ENCODE data around the gene DMTF1. TPM values are rescaled to one million over a fixed set of nuclear protein-coding genes. Genes with fewer than 3 reads are reported as not detected.

DMTF1 gene
- total RNA-seq, 1 experiment from 2014 or later = 90.5 TPM

GRCh38 chr7:87199241-87199640 lies 47.0 kb downstream of the DMTF1 start:
- H3K4me3 ChIP-seq (ENCODE audit: low read depth, low read length, poor library complexity, severe bottlenecking) = no peak overlapping the region
- ChIA-PET CTCF (no interaction called here), POLR2A (ENCODE audit: low non-redundant PET) (no interaction called here)
- no peaks in the 10 kb centered on the region for H3K4me1 ChIP-seq (ENCODE audit: insufficient read depth, low read length, poor library complexity, severe bottlenecking)
- intact Hi-C loops (cut with micrococcal nuclease; ENCODE audit: unreplicated experiment) = no loop called here
- H3K36me3 ChIP-seq (ENCODE audit: insufficient read depth, low read length, poor library complexity, severe bottlenecking) = peaks cover 47% of the 10 kb centered on the region
- no TSS peak for BruUV-seq (replicated peaks)
- TF ChIP-seq EZH2 (IDR thresholded peaks at IDR 0.05; ENCODE audit: borderline replicate concordance, low read depth, low read length, poor library complexity, severe bottlenecking) (no peak), CTCF (conservative IDR thresholded peaks at IDR 0.05; ENCODE audit: low read depth, low read length) (no peak)
- H3K27me3 ChIP-seq (replicated peaks; ENCODE audit: insufficient read depth, low read depth, low read length, poor library complexity) = no peaks in the 10 kb centered on the region
- no peaks in the 10 kb centered on the region for H3K9me3 ChIP-seq (ENCODE audit: low read depth, low read length, poor library complexity, severe bottlenecking)
- DNase-seq (ENCODE audit: low spot score) = no peak
- H3K27ac ChIP-seq (ENCODE audit: low read depth, low read length, poor library complexity, severe bottlenecking) = no peak overlapping the region

GRCh38 chr7:87199700-87200450 lies 47.6 kb downstream of the DMTF1 start:
- H3K4me1 ChIP-seq (ENCODE audit: insufficient read depth, low read length, poor library complexity, severe bottlenecking) = no peaks in the 10 kb centered on the region
- intact Hi-C loops (cut with micrococcal nuclease; ENCODE audit: unreplicated experiment) = no loop called here
- H3K27me3 ChIP-seq (replicated peaks; ENCODE audit: insufficient read depth, low read depth, low read length, poor library complexity) = no peaks in the 10 kb centered on the region
- BruUV-seq (replicated peaks) = no TSS peak
- peaks cover 40% of the 10 kb centered on the region for H3K36me3 ChIP-seq (ENCODE audit: insufficient read depth, low read length, poor library complexity, severe bottlenecking)
- peaks cover 5% of the 10 kb centered on the region for H3K9me3 ChIP-seq (ENCODE audit: low read depth, low read length, poor library complexity, severe bottlenecking)
- no peak for TF ChIP-seq CTCF (conservative IDR thresholded peaks at IDR 0.05; ENCODE audit: low read depth, low read length)
- TF ChIP-seq EZH2 (IDR thresholded peaks at IDR 0.05; ENCODE audit: borderline replicate concordance, low read depth, low read length, poor library complexity, severe bottlenecking) = no peak
- DNase-seq (ENCODE audit: low spot score) = no peak
- H3K27ac ChIP-seq (ENCODE audit: low read depth, low read length, poor library complexity, severe bottlenecking) = no peak overlapping the region
- CTCF ChIA-PET = no interaction called here
- H3K4me3 ChIP-seq (ENCODE audit: low read depth, low read length, poor library complexity, severe bottlenecking) = no peak overlapping the region
- POLR2A ChIA-PET (ENCODE audit: low non-redundant PET) = no interaction called here

- Histone ChIP-seq H3K4me1 (ENCODE audit: insufficient read depth, low read length, poor library complexity, severe bottlenecking) (no peaks in the 10 kb centered on the region), H3K9me3 (ENCODE audit: low read depth, low read length, poor library complexity, severe bottlenecking) (peaks cover 19% of the 10 kb centered on the region), H3K27me3 (replicated peaks; ENCODE audit: insufficient read depth, low read depth, low read length, poor library complexity) (no peaks in the 10 kb centered on the region), H3K27ac (ENCODE audit: low read depth, low read length, poor library complexity, severe bottlenecking) (no peak overlapping the region), H3K4me3 (ENCODE audit: low read depth, low read length, poor library complexity, severe bottlenecking) (no peak overlapping the region), H3K36me3 (ENCODE audit: insufficient read depth, low read length, poor library complexity, severe bottlenecking) (peaks cover 24% of the 10 kb centered on the region)
- CTCF ChIA-PET = no interaction called here
- POLR2A ChIA-PET (ENCODE audit: low non-redundant PET) = no interaction called here
- intact Hi-C loops (cut with micrococcal nuclease; ENCODE audit: unreplicated experiment) = no loop called here
- TF ChIP-seq EZH2 (IDR thresholded peaks at IDR 0.05; ENCODE audit: borderline replicate concordance, low read depth, low read length, poor library complexity, severe bottlenecking) = no peak
- TF ChIP-seq CTCF (conservative IDR thresholded peaks at IDR 0.05; ENCODE audit: low read depth, low read length) = no peak
- no peak for DNase-seq (ENCODE audit: low spot score)
- no TSS peak for BruUV-seq (replicated peaks)
These were observed 50.0 kb downstream of the DMTF1 start for GRCh38 chr7:87202208-87202607.
